ENCODE data around the gene CTNNAL1.

GRCh38 chr9:108903420-108904103 is 109.7 kb downstream of the CTNNAL1 start:
- TF ChIP-seq, protein P1, sequence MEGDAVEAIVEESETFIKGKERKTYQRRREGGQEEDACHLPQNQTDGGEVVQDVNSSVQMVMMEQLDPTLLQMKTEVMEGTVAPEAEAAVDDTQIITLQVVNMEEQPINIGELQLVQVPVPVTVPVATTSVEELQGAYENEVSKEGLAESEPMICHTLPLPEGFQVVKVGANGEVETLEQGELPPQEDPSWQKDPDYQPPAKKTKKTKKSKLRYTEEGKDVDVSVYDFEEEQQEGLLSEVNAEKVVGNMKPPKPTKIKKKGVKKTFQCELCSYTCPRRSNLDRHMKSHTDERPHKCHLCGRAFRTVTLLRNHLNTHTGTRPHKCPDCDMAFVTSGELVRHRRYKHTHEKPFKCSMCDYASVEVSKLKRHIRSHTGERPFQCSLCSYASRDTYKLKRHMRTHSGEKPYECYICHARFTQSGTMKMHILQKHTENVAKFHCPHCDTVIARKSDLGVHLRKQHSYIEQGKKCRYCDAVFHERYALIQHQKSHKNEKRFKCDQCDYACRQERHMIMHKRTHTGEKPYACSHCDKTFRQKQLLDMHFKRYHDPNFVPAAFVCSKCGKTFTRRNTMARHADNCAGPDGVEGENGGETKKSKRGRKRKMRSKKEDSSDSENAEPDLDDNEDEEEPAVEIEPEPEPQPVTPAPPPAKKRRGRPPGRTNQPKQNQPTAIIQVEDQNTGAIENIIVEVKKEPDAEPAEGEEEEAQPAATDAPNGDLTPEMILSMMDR (IDR thresholded peaks at IDR 0.05) = no peak
- TF ChIP-seq EZH2 (IDR thresholded peaks at IDR 0.05; ENCODE audit: borderline replicate concordance, insufficient read depth, low read depth, low read length, poor library complexity, severe bottlenecking) = no peak
